ENCODE results near the gene KMT2B.
A peak's percentile ranks its signal among the peaks of the same experiment; 100 is the strongest.

The KMT2B gene

DNA sequence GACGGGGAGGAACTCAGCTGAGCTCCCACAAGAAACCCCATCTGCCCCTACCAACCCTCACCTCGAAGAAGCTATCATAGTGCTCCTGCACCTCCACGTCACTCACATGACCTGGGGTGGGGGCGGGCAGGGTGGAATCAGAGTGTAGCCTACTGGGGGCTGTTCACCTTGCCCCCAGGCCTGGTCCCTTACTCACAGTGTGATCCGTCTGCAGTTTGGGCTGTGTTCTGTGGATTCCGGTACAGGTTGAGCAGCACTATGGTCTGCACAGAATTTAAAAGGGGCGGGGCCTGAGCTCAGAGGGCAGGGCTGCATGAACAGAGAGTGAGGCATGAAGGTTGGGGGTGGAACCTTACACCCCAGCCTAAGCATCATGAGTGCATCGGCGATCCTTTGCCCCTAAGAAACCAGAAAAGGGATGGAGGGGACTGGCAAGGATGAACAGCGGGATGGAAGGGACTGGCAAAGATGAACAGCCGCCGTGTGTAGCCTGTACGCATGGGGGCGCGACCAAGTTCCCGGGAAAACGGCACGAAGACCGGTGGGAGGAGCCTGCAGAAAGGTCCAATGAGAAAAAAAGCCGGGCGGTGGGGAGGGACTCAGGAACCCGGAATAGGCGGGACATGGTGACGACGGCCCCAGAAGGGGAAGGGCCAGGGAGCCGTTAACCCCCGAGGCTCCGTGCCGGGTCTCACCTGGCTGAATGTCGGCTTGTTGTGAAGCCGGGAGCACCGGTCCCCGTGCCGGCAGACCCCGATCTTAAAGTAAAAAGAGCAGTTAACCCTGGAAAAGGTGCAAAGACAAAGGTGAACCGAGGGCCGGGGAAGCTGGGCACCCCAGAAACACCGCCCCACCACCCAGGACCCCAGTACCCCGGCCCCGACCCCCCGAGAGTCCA, 26.9 kb downstream of the KMT2B start:
- DNase-seq: peak; percentile 91

- DNase-seq: peak; percentile 99
Measured at GRCh38 chr19:35745328-35746086, 27.7 kb downstream of the KMT2B start, which contains the start of the genes PSENEN and U2AF1L4. PSENEN (plus strand) TSS chr19:35745651; CDS start chr19:35745931, 280 bp downstream. U2AF1L4 (minus strand) TSS chr19:35745418; CDS start chr19:35745391, 27 bp downstream.

- no peak for DNase-seq
Measured at GRCh38 chr19:35746087-35746462, 28.3 kb downstream of the KMT2B start.

GRCh38 chr19:35746531-35746930, 28.7 kb downstream of the KMT2B start:
- no peak for DNase-seq

GRCh38 chr19:35748106-35749020, 30.6 kb downstream of the KMT2B start, which contains the start of gene LIN37:
LIN37 (plus strand) TSS chr19:35748576; CDS start chr19:35748725, 149 bp downstream.
- DNase-seq: peak; percentile 99

GRCh38 chr19:35750167-35750566, 32.4 kb downstream of the KMT2B start:
- no peak for DNase-seq

DNA sequence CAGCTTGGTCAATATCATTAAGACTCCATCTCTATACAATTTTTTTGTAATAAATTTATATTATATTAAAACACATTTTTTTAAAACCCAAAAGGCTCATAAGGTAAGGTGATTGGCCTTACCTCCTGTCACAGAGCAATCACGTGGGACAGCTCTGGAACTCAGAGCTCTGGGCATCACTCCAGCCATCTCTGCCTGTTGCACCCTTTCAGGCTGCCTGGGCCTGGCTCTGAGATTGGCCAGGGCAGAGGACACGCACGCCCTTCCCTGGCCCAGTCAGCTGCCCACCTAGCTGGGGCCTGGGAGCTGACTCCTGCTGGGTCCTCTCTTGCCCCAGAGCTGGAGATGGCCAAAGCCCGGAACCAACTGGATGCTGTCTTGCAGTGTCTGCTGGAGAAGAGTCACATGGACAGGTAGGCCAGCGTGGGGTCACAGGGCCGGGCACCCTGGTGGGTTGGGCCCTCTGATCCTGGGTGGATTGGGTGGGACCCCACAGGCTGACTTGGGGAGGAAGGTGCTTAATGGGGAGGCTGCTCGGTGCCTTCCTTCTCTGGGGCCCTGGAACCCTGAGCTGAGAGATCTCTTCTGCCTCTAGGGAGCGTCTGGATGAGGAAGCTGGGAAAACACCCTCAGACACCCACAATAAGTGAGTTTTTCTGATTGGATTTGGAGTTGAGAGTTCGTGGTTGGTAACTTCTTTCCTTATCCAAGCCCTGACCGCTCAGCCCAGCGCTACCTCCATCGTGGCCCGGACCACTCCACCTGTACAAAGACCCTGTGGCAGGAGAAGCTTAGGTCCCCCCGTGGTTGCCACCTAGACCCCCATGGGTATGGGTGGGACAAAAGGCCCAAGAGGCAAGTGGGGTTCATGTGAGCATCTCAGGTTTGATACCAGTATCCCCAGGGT, 34.3 kb downstream of the KMT2B start:
- DNase-seq: no peak

DNA sequence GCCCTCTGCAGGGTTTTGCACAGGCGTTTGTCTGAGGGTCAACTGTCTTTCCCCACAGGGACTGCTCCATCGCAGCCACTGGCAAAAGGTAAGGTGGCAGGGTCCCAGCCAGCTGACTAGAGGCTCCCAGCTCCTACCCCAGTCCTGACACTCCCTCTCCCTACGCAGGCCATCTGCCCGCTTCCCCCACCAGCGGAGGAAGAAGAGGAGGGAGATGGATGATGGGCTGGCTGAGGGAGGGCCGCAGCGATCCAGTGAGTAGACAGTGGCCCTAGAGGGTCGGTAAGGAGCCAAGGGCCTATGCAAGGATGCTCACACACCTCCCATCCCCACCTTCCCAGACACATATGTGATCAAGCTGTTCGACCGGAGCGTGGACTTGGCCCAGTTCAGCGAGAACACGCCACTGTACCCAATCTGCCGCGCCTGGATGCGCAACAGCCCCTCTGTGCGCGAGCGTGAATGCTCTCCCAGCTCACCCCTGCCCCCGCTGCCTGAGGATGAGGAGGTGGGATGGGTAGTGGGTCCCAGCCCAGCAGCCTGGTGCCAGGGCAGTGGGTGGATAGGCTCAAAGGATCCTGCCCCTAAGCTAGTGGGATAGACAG, 35.0 kb downstream of the KMT2B start:
- DNase-seq: no peak

DNA sequence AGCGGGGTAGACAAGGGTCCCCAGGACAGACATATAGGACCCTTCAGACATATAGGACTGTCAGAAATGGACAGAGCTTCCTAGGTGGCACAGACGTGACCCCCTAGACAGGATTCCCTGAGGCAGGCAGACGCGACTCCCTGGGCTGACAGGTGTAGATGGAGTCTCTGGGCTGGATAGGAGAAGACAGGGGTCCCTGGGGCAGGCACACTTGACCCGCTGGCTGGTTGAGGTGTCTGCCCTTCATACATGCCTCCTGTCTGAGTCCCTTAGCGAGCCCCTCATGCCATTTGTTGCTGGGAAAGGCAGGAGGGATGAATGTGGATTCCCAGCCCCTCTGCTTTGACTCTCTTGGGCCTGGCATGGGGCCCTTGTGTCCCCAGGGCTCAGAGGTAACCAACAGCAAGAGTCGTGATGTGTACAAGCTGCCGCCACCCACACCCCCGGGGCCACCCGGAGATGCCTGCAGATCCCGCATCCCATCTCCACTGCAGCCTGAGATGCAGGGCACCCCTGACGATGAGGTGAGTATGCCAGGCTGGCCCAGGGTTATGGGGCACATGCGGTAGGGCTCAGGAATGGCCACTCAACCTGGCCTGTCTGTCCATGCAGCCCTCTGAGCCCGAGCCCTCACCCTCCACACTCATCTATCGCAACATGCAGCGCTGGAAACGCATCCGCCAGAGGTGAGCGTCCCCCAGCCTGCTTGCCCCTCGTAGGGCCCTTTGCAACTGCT, 36.0 kb downstream of the KMT2B start:
- DNase-seq: no peak

GRCh38 chr19:35754370-35755130, 36.7 kb downstream of the KMT2B start:
- DNase-seq: no peak

- DNase-seq: no peak
Measured at GRCh38 chr19:35755131-35755549, 37.3 kb downstream of the KMT2B start.

DNA sequence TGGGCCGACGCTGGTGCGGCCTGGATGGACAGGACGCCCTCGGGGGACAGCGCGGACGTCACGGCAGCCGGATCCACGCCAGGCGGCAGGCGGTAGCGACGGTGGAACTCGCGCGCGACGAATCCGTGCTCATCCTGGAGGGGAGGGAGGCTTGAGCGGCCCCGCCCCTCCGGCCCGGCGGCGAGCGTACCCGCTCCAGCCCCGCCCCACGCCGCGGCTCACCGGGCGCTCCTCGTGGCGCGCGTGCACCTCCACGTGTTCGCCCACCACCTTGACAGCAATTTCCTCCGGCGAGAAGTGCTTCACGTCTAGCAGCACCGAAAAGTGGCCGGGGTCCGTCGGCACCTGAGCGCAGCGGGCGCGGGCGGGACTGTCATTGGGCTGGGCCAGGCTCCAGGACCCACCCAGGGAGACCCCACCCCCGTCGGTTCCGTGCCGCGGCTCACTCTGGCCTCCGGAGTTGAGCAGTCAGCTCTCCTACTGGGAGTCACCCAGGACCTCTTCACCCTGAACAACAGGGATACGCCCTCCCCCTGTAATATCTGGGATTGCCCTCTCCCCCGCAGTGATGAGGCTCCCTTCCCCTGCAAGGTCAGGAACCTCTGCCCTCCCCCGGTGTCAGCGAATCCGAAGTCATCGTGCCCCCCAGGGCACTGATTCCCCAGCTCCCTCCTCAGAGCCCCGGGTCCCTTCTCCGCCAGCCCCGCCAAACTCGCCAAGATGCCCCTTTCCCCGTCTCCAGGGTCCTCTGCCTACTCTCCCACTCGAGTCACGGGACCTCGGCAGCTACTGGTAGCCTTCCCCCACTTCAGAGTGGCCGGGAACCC, 38.0 kb downstream of the KMT2B start:
- DNase-seq: no peak

GRCh38 chr19:35756377-35757230, 38.8 kb downstream of the KMT2B start, which contains the start of gene HSPB6:
HSPB6 (minus strand) TSS chr19:35757029; CDS start chr19:35757008, 21 bp downstream.
- no peak for DNase-seq

DNA sequence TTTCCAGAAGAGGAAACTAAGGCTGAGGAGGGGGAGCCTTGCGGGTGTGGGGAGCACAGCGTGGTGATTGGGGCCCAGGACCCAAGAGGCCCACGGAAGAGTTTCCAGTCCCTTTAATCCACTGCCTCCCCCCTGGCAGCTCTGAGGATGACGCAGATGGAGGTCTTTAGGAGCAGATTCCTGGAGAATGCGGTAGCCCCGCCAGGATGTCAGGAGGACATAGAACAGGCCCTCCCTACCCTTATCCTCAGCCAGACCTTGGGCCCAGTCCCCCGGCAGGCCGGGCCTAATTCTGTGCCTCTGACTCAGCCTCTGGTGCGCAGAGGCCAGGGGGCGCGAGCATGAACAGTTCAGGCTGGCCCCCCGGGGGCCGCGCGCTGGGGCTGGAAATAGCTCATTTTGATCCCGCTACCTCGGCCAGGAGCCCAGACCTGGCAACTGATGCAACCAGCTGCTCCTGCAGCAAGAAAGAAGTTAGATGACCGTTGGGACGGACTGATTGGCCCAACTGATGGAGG, 39.5 kb downstream of the KMT2B start:
- no peak for DNase-seq

GRCh38 chr19:35757749-35758608, 40.2 kb downstream of the KMT2B start, which contains the start of gene PROSER3:
PROSER3 (plus strand) TSS chr19:35758176; CDS start chr19:35758216, 40 bp downstream.
- peak; percentile 99 for DNase-seq

DNA sequence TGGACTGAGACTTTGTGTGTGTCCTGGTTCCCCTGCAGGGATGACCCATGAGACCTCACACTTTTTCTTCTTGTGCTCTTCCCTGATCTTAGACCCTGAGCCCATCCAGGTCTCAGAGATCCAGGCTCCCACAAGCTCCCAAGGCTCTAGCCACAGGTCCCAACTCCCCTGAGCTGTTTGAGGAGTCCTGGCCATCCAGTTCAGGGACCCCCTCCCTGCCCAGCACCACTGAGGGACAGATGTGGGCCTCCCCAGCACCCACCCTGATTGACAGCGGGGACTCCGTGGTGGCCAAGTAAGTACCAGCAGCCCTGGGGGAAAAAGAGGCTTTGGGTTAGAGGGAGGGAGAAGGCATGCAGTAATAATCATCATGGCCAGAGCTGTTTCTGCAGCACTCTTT, 41.9 kb downstream of the KMT2B start:
- no peak for DNase-seq

All from DMS153 (cell line).